SK-N-SH treated with all-trans-retinoic acid at 6 μM for 48 hours (cell line): ENCODE measurements around the gene HPSE.

ENCODE experiments used
- ATAC-seq: fragments of 200-7000 bp; cut with Tn5 transposase; 3 replicates; pipeline ENCODE4 v1.9.1; 2020; ENCODE audit warnings: mild to moderate bottlenecking, moderate library complexity
- BACH2 ChIP-seq: fragments of 250-450 bp; sonication (Bioruptor Pico); IDR thresholded peaks from 2 replicates; pipeline ENCODE4 v1.9.0; 2021; ENCODE audit warnings: mild to moderate bottlenecking, borderline replicate concordance
- CREB5 ChIP-seq: fragments of 250-450 bp; sonication (Bioruptor Pico); IDR thresholded peaks from 2 replicates; pipeline ENCODE4 v1.5.1; 2020; ENCODE audit warnings: low read depth, mild to moderate bottlenecking, moderate library complexity
- CSDC2 ChIP-seq: fragments of 250-450 bp; sonication (Bioruptor Pico); IDR thresholded peaks from 2 replicates; pipeline ENCODE4 v1.5.0; 2020; ENCODE audit warnings: mild to moderate bottlenecking, moderate library complexity
- CSRNP3 ChIP-seq: fragments of 250-450 bp; sonication (Bioruptor Pico); IDR thresholded peaks from 2 replicates; pipeline ENCODE4 v1.5.1; 2021; ENCODE audit warnings: mild to moderate bottlenecking, moderate library complexity
- ISL1 ChIP-seq: fragments of 250-450 bp; sonication (Bioruptor Pico); IDR thresholded peaks from 2 replicates; pipeline ENCODE4 v2.1.2; 2022; ENCODE audit warnings: mild to moderate bottlenecking, moderate library complexity
- OSR1 ChIP-seq: fragments of 250-450 bp; sonication (Bioruptor Pico); IDR thresholded peaks from 2 replicates; pipeline ENCODE4 v1.8.0; 2022; ENCODE audit warnings: moderate library complexity, mild to moderate bottlenecking, inconsistent platforms
- PATZ1 ChIP-seq: fragments of 250-450 bp; sonication (Bioruptor Pico); IDR thresholded peaks from 2 replicates; pipeline ENCODE4 v1.8.0; 2020; ENCODE audit warnings: mild to moderate bottlenecking, moderate library complexity, borderline replicate concordance
- POU6F1 ChIP-seq: fragments of 250-450 bp; sonication (Bioruptor Pico); IDR thresholded peaks from 2 replicates; pipeline ENCODE4 v1.8.0; 2021; ENCODE audit warnings: low read depth, mild to moderate bottlenecking, moderate library complexity, borderline replicate concordance
- PPARA ChIP-seq: fragments of 250-450 bp; sonication (Bioruptor Pico); IDR thresholded peaks from 2 replicates; pipeline ENCODE4 v1.5.0; 2020; ENCODE audit warnings: mild to moderate bottlenecking, borderline replicate concordance
- SNAI2 ChIP-seq: fragments of 250-450 bp; sonication (Bioruptor Pico); IDR thresholded peaks from 2 replicates; pipeline ENCODE4 v1.5.0; 2020; ENCODE audit warnings: mild to moderate bottlenecking, moderate library complexity
- TOX ChIP-seq: fragments of 250-450 bp; sonication (Bioruptor Pico); IDR thresholded peaks from 2 replicates; pipeline ENCODE4 v1.8.0; 2021; ENCODE audit warnings: mild to moderate bottlenecking, moderate library complexity, borderline replicate concordance
- TSHZ2 ChIP-seq: fragments of 250-450 bp; sonication (Bioruptor Pico); IDR thresholded peaks from 2 replicates; pipeline ENCODE4 v1.5.0; 2020; ENCODE audit warnings: mild to moderate bottlenecking, moderate library complexity
- ZC3H10 ChIP-seq: fragments of 250-450 bp; sonication (Bioruptor Pico); IDR thresholded peaks from 2 replicates; pipeline ENCODE4 v1.5.1; 2021; ENCODE audit warnings: mild to moderate bottlenecking, moderate library complexity
- ZFP3 ChIP-seq: fragments of 250-450 bp; sonication (Bioruptor Pico); IDR thresholded peaks from 2 replicates; pipeline ENCODE4 v1.5.0; 2020; ENCODE audit warnings: mild to moderate bottlenecking, moderate library complexity
- ZNF565 ChIP-seq: fragments of 450-650 bp; formaldehyde crosslinking; conservative IDR thresholded peaks from 2 replicates; pipeline ENCODE4 v1.5.0; 2020; ENCODE audit warnings: low read depth, mild to moderate bottlenecking, moderate library complexity
- ZNF70 ChIP-seq: fragments of 450-650 bp; formaldehyde crosslinking; IDR thresholded peaks from 2 replicates; pipeline ENCODE4 v1.5.0; 2020; ENCODE audit warnings: mild to moderate bottlenecking, moderate library complexity
- ZNF8 ChIP-seq: fragments of 450-650 bp; formaldehyde crosslinking; IDR thresholded peaks from 2 replicates; pipeline ENCODE4 v1.5.0; 2020; ENCODE audit warnings: mild to moderate bottlenecking, moderate library complexity

HPSE gene

GRCh38 chr4:83323136-83323535 is 11.5 kb downstream of the HPSE start:
- no peak for ATAC-seq
- TF ChIP-seq ISL1 (CRISPR knock-in tag), result no peak
- no peak for TF ChIP-seq POU6F1 (CRISPR knock-in tag)
- TF ChIP-seq ZC3H10, result no peak
- TF ChIP-seq OSR1, result no peak
- no peak for TF ChIP-seq CSRNP3 (CRISPR knock-in tag)
- no peak for TF ChIP-seq CSDC2 (CRISPR knock-in tag)
- no peak for TF ChIP-seq PATZ1 (CRISPR knock-in tag)
- TF ChIP-seq ZFP3 (CRISPR knock-in tag), result no peak
- TF ChIP-seq ZNF8, result no peak
- TF ChIP-seq TOX (CRISPR knock-in tag), result no peak
- no peak for TF ChIP-seq CREB5

- TF ChIP-seq ZNF70 (no peak), ZFP3 (CRISPR knock-in tag) (no peak), PATZ1 (CRISPR knock-in tag) (no peak), ZNF8 (no peak)
- peak; percentile 73 for ATAC-seq
These were observed 14.1 kb downstream of the HPSE start for GRCh38 chr4:83320548-83320947.

- TF ChIP-seq PATZ1 (CRISPR knock-in tag), result no peak
- TF ChIP-seq, all 23 proteins: peak for 0
- ATAC-seq, result no peak
These were observed 16.0 kb downstream of the HPSE start for GRCh38 chr4:83318666-83319065.

GRCh38 chr4:83317671-83318070 is 17.0 kb downstream of the HPSE start:
- no peak for ATAC-seq
- TF ChIP-seq CREB5 (no peak), CSDC2 (CRISPR knock-in tag) (no peak), PPARA (CRISPR knock-in tag) (no peak), CSRNP3 (CRISPR knock-in tag) (no peak), BACH2 (CRISPR knock-in tag) (no peak), ZNF565 (CRISPR knock-in tag) (no peak), PATZ1 (CRISPR knock-in tag) (no peak), TSHZ2 (CRISPR knock-in tag) (no peak), SNAI2 (no peak)
